ENCODE data around the gene PSMA1.

Gene PSMA1

DNA sequence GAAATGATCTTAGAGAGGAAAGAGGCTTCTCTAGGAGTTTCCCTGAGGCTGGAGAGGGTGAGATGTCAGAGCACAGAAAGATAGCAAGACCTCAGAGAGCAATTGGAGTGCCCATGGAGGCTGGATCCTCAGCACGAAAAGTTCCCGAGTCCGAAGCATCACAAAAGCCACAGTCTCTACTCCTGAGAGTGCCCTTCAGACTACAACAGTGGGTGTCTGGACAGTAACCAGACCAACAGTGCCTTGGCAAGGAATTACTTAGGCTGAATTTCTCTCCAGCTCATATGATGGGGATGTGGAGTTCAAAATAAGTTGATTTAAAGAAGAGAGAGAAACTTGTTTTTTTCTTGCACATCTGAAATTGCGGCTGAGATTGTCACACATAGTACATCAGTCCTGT lies 31.9 kb upstream of the PSMA1 start:
- DNase-seq (ENCODE audit: extremely low read depth, low read depth), result no peak
- TF ChIP-seq, protein P1, sequence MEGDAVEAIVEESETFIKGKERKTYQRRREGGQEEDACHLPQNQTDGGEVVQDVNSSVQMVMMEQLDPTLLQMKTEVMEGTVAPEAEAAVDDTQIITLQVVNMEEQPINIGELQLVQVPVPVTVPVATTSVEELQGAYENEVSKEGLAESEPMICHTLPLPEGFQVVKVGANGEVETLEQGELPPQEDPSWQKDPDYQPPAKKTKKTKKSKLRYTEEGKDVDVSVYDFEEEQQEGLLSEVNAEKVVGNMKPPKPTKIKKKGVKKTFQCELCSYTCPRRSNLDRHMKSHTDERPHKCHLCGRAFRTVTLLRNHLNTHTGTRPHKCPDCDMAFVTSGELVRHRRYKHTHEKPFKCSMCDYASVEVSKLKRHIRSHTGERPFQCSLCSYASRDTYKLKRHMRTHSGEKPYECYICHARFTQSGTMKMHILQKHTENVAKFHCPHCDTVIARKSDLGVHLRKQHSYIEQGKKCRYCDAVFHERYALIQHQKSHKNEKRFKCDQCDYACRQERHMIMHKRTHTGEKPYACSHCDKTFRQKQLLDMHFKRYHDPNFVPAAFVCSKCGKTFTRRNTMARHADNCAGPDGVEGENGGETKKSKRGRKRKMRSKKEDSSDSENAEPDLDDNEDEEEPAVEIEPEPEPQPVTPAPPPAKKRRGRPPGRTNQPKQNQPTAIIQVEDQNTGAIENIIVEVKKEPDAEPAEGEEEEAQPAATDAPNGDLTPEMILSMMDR (IDR thresholded peaks at IDR 0.05; ENCODE audit: low read depth, low read length), result no peak

DNA sequence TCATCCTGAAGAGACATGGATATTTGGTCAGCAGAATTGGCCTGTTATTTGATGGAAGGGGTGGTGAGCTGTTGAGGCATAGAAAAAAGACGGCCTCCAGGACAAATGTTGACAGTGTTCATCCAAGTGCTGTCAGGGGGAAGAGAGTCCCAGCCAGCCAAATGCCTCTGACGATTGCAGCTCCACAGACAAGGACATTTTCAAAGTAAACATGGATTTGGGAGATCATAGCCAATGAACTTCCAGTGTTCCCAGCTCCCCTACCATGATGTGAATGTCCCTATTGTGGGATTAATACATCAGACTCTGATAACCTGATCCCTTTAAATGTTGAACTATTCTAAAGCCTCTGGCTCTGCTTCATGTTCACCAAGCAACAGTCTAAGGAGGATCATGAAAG lies 31.2 kb upstream of the PSMA1 start:
- TF ChIP-seq, protein P1 (IDR thresholded peaks at IDR 0.05; ENCODE audit: low read depth, low read length), result no peak
- DNase-seq (ENCODE audit: extremely low read depth, low read depth), result no peak

- TF ChIP-seq, protein P1 (IDR thresholded peaks at IDR 0.05; ENCODE audit: low read depth, low read length), result no peak
- DNase-seq (ENCODE audit: extremely low read depth, low read depth), result no peak
Measured at GRCh38 chr11:14549891-14550290, 29.7 kb upstream of the PSMA1 start.

DNA sequence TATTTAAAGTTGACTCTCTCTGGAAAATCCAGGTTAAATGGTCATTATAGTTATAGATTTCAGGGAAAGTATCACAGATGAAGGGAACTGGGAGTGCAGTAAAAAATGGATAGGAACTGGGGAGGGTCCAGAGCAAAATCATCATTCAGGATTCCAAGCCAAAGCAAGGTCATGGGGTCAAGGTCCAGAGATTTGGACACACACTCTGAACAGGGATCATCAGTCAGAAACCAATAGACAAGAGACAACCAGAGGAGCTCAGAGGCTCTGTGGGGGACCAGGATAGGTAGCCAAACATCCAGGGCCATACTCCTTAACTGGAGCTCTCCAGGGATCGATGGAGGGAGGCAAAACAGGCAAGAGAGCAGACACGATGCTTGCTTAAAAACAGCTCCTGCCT lies 27.3 kb upstream of the PSMA1 start:
- TF ChIP-seq, protein P1 (IDR thresholded peaks at IDR 0.05; ENCODE audit: low read depth, low read length), result no peak
- DNase-seq (ENCODE audit: extremely low read depth, low read depth), result no peak

DNA sequence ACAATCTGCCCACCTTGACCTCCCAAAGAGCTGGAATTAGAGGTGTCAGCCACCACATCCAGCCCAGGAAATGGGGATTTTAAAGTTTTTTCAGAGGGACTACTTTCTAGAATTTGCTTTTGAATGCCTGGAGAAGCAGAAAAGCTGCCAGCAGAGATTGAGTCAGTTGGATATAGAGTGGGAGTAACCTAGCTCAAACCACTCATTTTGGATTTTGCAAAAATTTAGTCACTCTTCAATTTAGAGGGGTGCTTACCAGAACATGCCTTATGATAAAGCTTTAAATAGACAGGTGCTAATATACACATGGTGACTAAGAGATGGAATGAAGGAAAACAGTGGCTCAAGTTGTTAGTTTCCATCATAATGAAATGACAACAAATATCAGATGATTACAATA lies 26.5 kb upstream of the PSMA1 start:
- TF ChIP-seq, protein P1 (IDR thresholded peaks at IDR 0.05; ENCODE audit: low read depth, low read length), result no peak
- no peak for DNase-seq (ENCODE audit: extremely low read depth, low read depth)

GRCh38 chr11:14544611-14545010 lies 24.4 kb upstream of the PSMA1 start:
- TF ChIP-seq, protein P1 (IDR thresholded peaks at IDR 0.05; ENCODE audit: low read depth, low read length), result no peak
- DNase-seq (ENCODE audit: extremely low read depth, low read depth), result no peak

DNA sequence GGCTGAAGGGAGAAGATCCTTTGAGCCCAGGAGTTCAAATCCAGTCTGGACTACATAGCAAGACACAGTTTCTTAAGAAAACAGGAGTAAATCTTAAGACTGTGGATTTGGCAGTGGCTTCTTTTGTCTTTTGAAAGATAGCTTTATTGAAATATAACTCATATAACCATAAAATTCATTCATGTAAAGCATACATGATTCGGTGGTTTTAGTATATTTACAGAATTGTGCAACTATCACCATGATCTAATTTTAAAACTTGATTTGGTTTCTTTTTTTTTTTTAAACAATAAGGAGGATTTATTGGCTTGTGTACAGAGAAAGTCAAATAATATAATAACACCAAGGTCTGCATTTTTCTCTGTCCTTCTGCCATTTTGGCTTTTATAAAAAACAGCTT lies 23.1 kb upstream of the PSMA1 start:
- TF ChIP-seq, protein P1 (IDR thresholded peaks at IDR 0.05; ENCODE audit: low read depth, low read length), result no peak
- DNase-seq (ENCODE audit: extremely low read depth, low read depth), result no peak
